Epithelial cell of proximal tubule (primary cell): ENCODE data around the gene POGK. TPM values are rescaled to one million over a fixed set of nuclear protein-coding genes. Genes with fewer than 3 reads are reported as not detected.
A peak's percentile ranks its signal among the peaks of the same experiment; 100 is the strongest.

Experiments used
- DNase-seq: peaks from one replicate; pipeline ENCODE4 v3.0.0-alpha.2; 2011; ENCODE audit warnings: low read depth
- H3K4me3 ChIP-seq: 2 replicates; pipeline ENCODE4 v1.5.1; 2011; ENCODE audit warnings: low read depth, mild to moderate bottlenecking, low read length
- total RNA-seq: library from RNA; depleted of rRNA; stranded (reverse); fragments of >200 nt; gene quantifications from 2 replicates; pipeline ENCODE4 v1.2.3, GENCODE V29; 2015
- TF ChIP-seq, protein P1 (sequence below): conservative IDR thresholded peaks from 2 replicates; pipeline ENCODE4 v1.5.1; 2012; ENCODE audit warnings: low read depth, mild to moderate bottlenecking, low read length

POGK gene
- total RNA-seq, 1 donor from 2014 or later: 23.2 TPM

GRCh38 chr1:166840309-166841274 is 1.3 kb downstream of the POGK start:
- peak overlapping the region; percentile 76 for H3K4me3 ChIP-seq
- TF ChIP-seq, protein P1, sequence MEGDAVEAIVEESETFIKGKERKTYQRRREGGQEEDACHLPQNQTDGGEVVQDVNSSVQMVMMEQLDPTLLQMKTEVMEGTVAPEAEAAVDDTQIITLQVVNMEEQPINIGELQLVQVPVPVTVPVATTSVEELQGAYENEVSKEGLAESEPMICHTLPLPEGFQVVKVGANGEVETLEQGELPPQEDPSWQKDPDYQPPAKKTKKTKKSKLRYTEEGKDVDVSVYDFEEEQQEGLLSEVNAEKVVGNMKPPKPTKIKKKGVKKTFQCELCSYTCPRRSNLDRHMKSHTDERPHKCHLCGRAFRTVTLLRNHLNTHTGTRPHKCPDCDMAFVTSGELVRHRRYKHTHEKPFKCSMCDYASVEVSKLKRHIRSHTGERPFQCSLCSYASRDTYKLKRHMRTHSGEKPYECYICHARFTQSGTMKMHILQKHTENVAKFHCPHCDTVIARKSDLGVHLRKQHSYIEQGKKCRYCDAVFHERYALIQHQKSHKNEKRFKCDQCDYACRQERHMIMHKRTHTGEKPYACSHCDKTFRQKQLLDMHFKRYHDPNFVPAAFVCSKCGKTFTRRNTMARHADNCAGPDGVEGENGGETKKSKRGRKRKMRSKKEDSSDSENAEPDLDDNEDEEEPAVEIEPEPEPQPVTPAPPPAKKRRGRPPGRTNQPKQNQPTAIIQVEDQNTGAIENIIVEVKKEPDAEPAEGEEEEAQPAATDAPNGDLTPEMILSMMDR: no peak
- no peak for DNase-seq

DNA sequence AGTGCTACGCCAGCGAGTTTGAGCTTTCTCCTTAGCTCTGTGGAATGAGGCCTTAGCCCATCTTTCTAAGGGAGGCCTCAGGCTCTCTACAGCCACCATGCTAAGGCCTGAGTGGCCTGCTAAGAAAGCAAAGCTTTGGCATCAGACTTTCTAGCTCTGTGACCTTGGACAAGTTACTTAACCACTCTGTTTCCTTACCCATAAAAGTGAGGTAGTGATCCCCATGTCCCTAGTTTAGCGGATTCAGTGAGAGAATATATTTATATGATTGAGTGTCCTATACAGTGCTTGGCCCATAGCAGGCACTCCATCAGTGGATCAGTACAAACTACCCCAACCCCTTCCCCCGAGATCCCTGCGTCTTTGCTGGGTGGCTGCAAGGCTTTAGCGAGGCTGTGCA is 4.0 kb downstream of the POGK start:
- TF ChIP-seq, protein P1: no peak
- DNase-seq: no peak

DNA sequence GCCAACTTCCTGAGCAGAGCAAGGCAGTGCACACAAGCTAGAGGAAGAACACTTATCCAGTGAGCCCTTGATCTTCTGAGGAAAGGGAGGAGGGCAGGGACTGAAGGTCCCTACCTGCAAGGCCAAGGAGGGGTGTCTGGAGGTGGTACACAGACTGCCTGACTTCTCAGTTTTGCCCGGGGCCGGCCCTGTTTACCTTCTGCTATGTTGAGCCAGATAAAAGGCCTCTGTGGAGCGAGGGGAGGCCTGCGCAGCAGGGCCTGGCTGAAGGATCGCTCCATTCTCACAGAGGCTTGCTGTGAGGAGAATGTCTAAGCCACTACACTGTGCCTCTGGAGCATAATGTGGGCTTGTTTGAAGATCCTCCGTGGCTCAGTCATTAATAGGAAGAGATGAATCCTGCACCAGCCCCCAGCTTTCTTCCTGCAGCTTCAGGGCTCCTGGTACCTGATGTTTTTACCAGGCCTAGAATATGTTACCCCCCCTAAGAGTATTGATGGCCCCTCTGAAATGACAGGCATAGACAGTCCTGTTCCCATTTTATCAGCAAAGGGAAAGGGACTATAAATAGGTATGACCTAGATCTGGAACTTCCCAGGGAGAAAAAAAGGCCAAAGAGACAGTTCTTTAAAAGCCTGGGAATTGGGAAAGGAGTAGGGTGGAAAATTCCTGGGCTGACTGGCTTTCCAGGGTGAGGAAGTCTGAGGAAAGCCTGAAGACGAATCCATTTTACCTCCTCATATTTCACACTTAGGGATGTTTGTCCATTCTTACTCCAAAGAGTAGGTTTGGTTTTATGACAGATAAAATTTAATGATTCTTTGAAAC is 4.7 kb downstream of the POGK start:
- TF ChIP-seq, protein P1: no peak
- DNase-seq: no peak
- no peak overlapping the region for H3K4me3 ChIP-seq

More for the DNA sequence above, 4.0 kb downstream of the POGK start:
- no peak overlapping the region for H3K4me3 ChIP-seq

- no peak overlapping the region for H3K4me3 ChIP-seq
- TF ChIP-seq, protein P1: no peak
- DNase-seq: no peak
These were observed 5.5 kb downstream of the POGK start for GRCh38 chr1:166844791-166845190.

DNA sequence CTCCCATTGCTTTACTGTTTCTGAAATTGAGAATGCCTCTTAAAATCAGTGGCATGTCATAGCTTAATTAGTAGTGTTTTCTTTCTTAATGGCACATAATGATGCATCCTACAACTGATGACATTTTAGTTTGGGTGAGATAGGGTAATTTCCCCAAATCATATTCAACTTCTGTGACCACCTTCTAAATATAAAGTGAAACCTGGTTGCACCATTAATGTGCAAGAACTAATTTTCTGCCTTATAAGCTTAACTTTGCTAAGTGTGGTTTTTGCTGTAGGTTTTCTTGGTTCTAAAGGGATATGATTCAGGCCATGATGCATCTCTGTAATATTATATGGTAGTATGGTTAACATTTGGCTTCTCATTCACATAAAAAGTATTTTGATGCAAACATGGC is 8.9 kb downstream of the POGK start:
- H3K4me3 ChIP-seq: no peak overlapping the region

DNA sequence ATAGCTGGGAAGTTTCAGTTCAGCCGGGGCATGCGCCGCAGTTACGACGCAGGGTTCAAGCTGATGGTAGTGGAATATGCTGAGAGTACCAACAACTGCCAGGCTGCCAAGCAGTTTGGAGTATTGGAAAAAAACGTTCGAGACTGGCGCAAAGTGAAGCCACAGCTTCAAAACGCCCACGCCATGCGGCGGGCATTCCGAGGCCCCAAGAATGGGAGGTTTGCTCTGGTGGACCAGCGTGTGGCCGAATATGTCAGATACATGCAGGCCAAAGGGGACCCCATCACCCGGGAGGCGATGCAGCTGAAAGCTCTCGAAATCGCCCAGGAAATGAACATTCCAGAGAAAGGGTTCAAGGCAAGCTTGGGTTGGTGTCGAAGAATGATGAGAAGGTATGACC is 9.9 kb downstream of the POGK start:
- TF ChIP-seq, protein P1: no peak
- no peak for DNase-seq
- H3K4me3 ChIP-seq: no peak overlapping the region

More for the DNA sequence above, 8.9 kb downstream of the POGK start:
- TF ChIP-seq, protein P1: no peak
- no peak for DNase-seq
